Suprapubic skin (tissue), 4 donors: ENCODE data around the gene CALML3. TPM values are rescaled to one million over a fixed set of nuclear protein-coding genes. Genes with fewer than 3 reads are reported as not detected.

ENCODE experiments used
- DNase-seq, 2 donors: peaks; one replicate each; pipeline ENCODE4 v3.0.0-alpha.2; 2019; ENCODE audit warnings: low spot score in 2 of 2
- H3K27ac ChIP-seq: fragments of 200-600 bp; sonication (generic); one replicate; pipeline ENCODE4 v1.5.1; 2019
- H3K27me3 ChIP-seq: fragments of 200-600 bp; sonication (generic); one replicate; pipeline ENCODE4 v1.5.1; 2019
- H3K36me3 ChIP-seq: fragments of 200-600 bp; sonication (generic); one replicate; pipeline ENCODE4 v1.5.1; 2019
- H3K4me1 ChIP-seq: fragments of 200-600 bp; sonication (generic); one replicate; pipeline ENCODE4 v1.5.1; 2019
- H3K4me3 ChIP-seq: fragments of 200-600 bp; sonication (generic); one replicate; pipeline ENCODE4 v1.5.1; 2019; ENCODE audit warnings: mild to moderate bottlenecking
- H3K9me3 ChIP-seq: fragments of 200-600 bp; sonication (generic); one replicate; pipeline ENCODE4 v1.5.1; 2019
- EP300 ChIP-seq: sonication (generic); formaldehyde crosslinking; IDR thresholded peaks from one replicate; pipeline ENCODE4 v1.6.1; 2017; ENCODE audit warnings: antibody characterized with exemption
- POLR2A ChIP-seq, 2 donors: fragments of 450-650 bp; IDR thresholded peaks; one replicate each; pipeline ENCODE4 v1.6.1; 2017; ENCODE audit warnings: antibody characterized with exemption in 2 of 2, mild to moderate bottlenecking in 2 of 2, moderate library complexity in 2 of 2
- POLR2AphosphoS5 ChIP-seq, 3 donors: sonication (generic); formaldehyde crosslinking; IDR thresholded peaks; one replicate each; pipeline ENCODE4 v1.6.1; 2017; ENCODE audit warnings: antibody characterized with exemption in 3 of 3
- WGBS: methylation state at CpG from one replicate; pipeline ENCODE4 v1.1.5; 2018; 5-methylcytosine and 5-hydroxymethylcytosine counted together
- total RNA-seq, 4 donors: library from RNA; depleted of rRNA; stranded (reverse); fragments of >200 nt; gene quantifications; one replicate each; pipeline ENCODE4 v1.1.0, GENCODE V29; 2016
- TF ChIP-seq, protein P1 (sequence below), 2 donors: fragments of 200-600 bp in 1 of 2; fragments of 450-650 bp in 1 of 2; sonication (generic) in 1 of 2; IDR thresholded peaks; one replicate each; pipeline ENCODE4 v1.5.1; 2016 to 2019; ENCODE audit warnings: antibody characterized with exemption in 2 of 2, mild to moderate bottlenecking in 1 of 2, moderate library complexity in 1 of 2

The CALML3 gene
- total RNA-seq, 4 donors from 2014 or later = 27.4 to 296 (median 105) TPM

GRCh38 chr10:5540080-5540479 lies 15.3 kb downstream of the CALML3 start:
- no peaks in the 10 kb centered on the region for H3K9me3 ChIP-seq
- H3K27ac ChIP-seq = no peak overlapping the region
- H3K4me3 ChIP-seq = no peak overlapping the region
- no peaks in the 10 kb centered on the region for H3K27me3 ChIP-seq
- WGBS = 97% methylated on average over 9 of the region's 9 CpGs
- TF ChIP-seq POLR2A (IDR thresholded peaks at IDR 0.05) = no peak
- TF ChIP-seq EP300 = no peak
- TF ChIP-seq, protein P1, sequence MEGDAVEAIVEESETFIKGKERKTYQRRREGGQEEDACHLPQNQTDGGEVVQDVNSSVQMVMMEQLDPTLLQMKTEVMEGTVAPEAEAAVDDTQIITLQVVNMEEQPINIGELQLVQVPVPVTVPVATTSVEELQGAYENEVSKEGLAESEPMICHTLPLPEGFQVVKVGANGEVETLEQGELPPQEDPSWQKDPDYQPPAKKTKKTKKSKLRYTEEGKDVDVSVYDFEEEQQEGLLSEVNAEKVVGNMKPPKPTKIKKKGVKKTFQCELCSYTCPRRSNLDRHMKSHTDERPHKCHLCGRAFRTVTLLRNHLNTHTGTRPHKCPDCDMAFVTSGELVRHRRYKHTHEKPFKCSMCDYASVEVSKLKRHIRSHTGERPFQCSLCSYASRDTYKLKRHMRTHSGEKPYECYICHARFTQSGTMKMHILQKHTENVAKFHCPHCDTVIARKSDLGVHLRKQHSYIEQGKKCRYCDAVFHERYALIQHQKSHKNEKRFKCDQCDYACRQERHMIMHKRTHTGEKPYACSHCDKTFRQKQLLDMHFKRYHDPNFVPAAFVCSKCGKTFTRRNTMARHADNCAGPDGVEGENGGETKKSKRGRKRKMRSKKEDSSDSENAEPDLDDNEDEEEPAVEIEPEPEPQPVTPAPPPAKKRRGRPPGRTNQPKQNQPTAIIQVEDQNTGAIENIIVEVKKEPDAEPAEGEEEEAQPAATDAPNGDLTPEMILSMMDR (IDR thresholded peaks at IDR 0.05) = no peak
- TF ChIP-seq POLR2AphosphoS5 (IDR thresholded peaks at IDR 0.05) = no peak
- peaks cover 25% of the 10 kb centered on the region for H3K4me1 ChIP-seq
- peak; percentile 24 to 63 for DNase-seq
- no peaks in the 10 kb centered on the region for H3K36me3 ChIP-seq

DNA sequence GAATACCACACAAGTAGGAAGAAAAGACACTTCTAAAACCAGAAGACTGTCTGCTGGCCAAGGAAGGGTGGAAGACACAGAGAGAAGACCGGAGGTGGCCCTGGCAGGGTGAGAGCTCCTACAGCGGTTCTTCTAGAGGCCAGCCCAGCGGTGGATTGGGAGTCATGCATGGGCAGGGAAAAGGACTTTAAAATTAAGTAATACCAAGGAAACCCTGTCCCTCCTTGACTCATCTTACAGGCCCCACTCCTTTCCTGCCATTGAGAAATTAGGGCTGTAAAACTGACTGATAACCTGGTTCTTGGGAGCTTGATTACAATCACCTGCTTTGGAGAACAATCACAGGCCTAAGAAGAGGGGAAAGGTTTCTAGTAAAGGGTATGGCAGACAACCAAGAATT lies 16.1 kb downstream of the CALML3 start:
- H3K36me3 ChIP-seq = no peaks in the 10 kb centered on the region
- TF ChIP-seq POLR2AphosphoS5 (IDR thresholded peaks at IDR 0.05) (no peak), EP300 (no peak), POLR2A (IDR thresholded peaks at IDR 0.05) (no peak)
- TF ChIP-seq, protein P1 (IDR thresholded peaks at IDR 0.05) = no peak
- 95% methylated on average over 3 of the region's 3 CpGs for WGBS

GRCh38 chr10:5542100-5542499 lies 17.3 kb downstream of the CALML3 start:
- WGBS = 95% methylated on average over 1 of the region's 1 CpG
- no peaks in the 10 kb centered on the region for H3K27me3 ChIP-seq
- H3K9me3 ChIP-seq = no peaks in the 10 kb centered on the region
- no peaks in the 10 kb centered on the region for H3K36me3 ChIP-seq
- no peak for DNase-seq
- no peak overlapping the region for H3K4me3 ChIP-seq
- H3K27ac ChIP-seq = no peak overlapping the region
- TF ChIP-seq POLR2AphosphoS5 (IDR thresholded peaks at IDR 0.05) = no peak
- TF ChIP-seq EP300 = no peak
- no peak for TF ChIP-seq POLR2A (IDR thresholded peaks at IDR 0.05)
- TF ChIP-seq, protein P1 (IDR thresholded peaks at IDR 0.05) = no peak
- peaks cover 37% of the 10 kb centered on the region for H3K4me1 ChIP-seq

More for the DNA sequence above, 16.1 kb downstream of the CALML3 start:
- Histone ChIP-seq H3K27me3 (no peaks in the 10 kb centered on the region), H3K9me3 (no peaks in the 10 kb centered on the region), H3K4me3 (no peak overlapping the region), H3K27ac (no peak overlapping the region), H3K4me1 (peaks cover 32% of the 10 kb centered on the region)
- DNase-seq = peak; percentile 27 to 41

- Histone ChIP-seq H3K27ac (peak overlapping the region; percentile 53), H3K27me3 (no peaks in the 10 kb centered on the region), H3K36me3 (no peaks in the 10 kb centered on the region), H3K4me3 (no peak overlapping the region), H3K4me1 (peaks cover 43% of the 10 kb centered on the region), H3K9me3 (no peaks in the 10 kb centered on the region)
- TF ChIP-seq, protein P1 (IDR thresholded peaks at IDR 0.05) = no peak
- TF ChIP-seq POLR2A (IDR thresholded peaks at IDR 0.05) (no peak), POLR2AphosphoS5 (IDR thresholded peaks at IDR 0.05) (no peak), EP300 (no peak)
- DNase-seq = no peak
- 89% methylated on average over 1 of the region's 1 CpG for WGBS
These were observed 18.9 kb downstream of the CALML3 start for GRCh38 chr10:5543623-5544022.

- peaks cover 46% of the 10 kb centered on the region for H3K4me1 ChIP-seq
- TF ChIP-seq, protein P1 (IDR thresholded peaks at IDR 0.05) = no peak
- peak in 1 of 3 donors; percentile 52 for TF ChIP-seq POLR2AphosphoS5 (IDR thresholded peaks at IDR 0.05)
- no peak overlapping the region for H3K4me3 ChIP-seq
- H3K36me3 ChIP-seq = no peaks in the 10 kb centered on the region
- no peaks in the 10 kb centered on the region for H3K27me3 ChIP-seq
- no peaks in the 10 kb centered on the region for H3K9me3 ChIP-seq
- WGBS = 68% methylated on average over 6 of the region's 6 CpGs
- peak overlapping the region; percentile 91 for H3K27ac ChIP-seq
- peak in 1 of 2 donors; percentile 44 for DNase-seq
These were observed 19.6 kb downstream of the CALML3 start for GRCh38 chr10:5544216-5544805.
